NCI-H2196 treated with DMSO at 0.1 percent for 48 hours (cell line): ENCODE data around the gene ZNF37A.
"Not testable (repeated sequence)": the region's sequence is repeated elsewhere in the genome, so short reads cannot be mapped to it uniquely, and the experiment has no call there.

Source experiments
- DNase-seq: peaks from one replicate; lab custom pipeline; 2025; ENCODE audit not compliant: unreplicated experiment; lab: John Stamatoyannopoulos, UW

Gene ZNF37A

DNA sequence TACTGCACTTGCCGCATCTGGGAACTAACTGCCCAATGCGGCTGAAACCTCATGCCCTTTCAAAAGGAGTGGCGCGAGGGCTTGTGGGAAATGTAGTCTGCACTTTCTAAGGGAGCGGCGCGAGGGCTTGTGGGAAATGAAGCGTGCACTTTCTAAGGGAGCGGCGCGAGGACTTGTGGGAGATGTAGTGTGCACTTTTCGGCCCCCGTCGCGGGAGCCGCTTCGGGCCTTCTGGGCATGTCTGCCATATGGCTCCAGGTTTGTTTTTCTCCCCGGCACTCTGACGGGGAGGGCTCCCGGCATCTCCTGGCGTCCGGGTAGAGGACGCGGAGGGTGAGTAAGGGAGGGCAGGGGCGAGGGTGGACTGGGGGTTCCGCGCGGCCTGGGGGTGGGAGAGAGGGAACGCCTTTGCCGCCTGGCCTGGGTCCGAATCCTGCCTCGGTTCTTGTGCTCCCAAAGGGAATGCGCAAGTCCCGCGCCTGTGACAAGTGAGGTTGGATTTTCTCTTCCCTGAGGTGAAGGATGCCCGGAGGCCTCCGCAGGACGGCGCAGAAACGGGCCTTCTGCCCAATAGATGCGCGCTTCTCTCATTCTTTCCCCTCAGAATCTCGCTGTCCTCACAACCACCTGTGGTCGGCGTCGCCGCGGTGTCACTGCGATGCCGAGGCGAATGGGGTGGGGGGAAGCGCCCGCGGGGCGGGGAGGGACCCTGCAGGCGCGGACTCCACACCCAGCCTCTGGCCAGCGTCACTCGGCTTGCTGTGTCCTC, at the start of gene ZNF37A:
Gene ZNF37A (plus strand): TSS at position 180 of the 769 bp plus-strand sequence. CDS start 2,281 bp downstream, outside the sequence.
- peak; percentile 34 for DNase-seq

- DNase-seq: no peak
Observed at GRCh38 chr10:38045129-38045528, 49.0 kb upstream of the ZNF37A start.

DNA sequence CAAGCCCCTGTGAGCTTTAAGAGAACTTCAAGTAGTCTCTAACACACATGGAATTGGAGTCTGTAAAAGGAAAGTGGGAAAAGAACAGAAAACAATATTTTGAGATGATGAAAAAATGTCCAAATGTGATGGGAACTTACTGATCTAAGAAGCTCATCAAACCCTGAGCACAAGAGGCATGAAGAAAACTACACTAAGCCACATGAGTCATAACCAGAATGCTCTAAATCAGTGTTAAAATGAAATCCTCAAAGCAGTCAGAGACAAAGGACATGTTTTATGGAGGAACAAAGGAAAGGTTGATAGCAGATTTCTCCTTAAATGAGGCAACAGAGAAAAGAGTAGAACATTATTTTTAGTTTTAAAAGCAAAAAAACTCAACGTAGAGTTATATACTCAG, 46.5 kb upstream of the ZNF37A start:
- no peak for DNase-seq

DNA sequence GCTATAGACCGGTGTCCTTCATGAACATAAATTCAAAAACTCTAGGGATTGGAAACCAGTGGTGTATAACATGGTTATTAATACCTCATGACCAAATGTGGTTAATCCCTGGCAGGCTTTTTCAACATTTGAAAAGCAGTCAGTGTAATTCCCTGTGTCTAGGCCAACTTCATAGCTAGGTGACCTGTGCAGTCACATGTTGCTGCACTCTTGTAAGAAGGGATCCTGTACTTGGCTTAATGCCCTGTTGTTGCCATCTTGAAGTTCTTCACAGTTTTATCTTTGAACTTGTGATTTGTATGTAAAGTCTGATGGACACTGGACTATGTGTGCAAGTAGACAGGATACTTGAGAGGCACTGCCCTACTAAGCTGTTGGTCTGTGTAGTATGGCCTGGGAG, 43.9 kb upstream of the ZNF37A start:
- DNase-seq: no peak

DNA sequence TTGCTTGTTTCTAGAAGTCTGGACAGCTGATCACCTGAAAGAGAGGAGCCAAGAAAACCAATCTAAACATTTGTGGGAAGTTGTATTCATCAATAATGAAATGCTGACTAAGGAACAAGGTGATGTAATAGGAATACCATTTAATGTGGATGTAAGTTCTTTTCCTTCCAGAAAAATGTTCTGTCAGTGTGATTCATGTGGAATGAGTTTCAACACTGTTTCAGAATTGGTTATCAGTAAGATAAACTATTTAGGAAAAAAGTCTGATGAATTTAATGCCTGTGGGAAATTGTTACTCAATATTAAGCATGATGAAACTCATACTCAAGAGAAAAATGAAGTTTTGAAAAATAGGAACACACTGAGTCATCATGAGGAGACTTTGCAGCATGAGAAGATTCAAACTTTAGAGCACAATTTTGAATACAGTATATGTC, 39.8 kb upstream of the ZNF37A start:
- DNase-seq: no peak

DNA sequence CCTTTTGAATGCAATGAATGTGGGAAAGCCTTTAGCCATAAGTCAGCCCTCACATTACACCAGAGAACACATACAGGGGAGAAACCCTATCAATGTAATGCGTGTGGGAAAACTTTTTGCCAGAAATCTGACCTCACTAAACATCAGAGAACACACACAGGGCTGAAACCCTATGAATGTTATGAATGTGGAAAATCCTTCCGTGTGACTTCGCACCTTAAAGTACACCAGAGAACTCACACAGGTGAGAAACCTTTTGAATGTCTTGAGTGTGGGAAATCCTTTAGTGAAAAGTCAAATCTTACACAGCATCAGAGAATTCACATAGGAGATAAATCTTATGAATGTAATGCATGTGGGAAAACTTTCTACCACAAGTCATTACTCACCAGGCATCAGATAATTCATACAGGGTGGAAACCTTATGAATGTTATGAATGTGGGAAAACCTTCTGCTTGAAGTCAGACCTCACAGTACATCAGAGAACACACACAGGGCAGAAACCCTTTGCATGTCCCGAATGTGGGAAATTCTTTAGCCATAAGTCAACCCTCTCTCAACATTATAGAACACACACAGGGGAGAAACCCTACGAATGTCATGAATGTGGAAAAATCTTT, 38.8 kb upstream of the ZNF37A start:
- not testable (repeated sequence) for DNase-seq

- not testable (repeated sequence) for DNase-seq
Observed at GRCh38 chr10:38069663-38070062, 24.5 kb upstream of the ZNF37A start.

- no peak for DNase-seq
Observed at GRCh38 chr10:38070501-38070900, 23.6 kb upstream of the ZNF37A start.

DNA sequence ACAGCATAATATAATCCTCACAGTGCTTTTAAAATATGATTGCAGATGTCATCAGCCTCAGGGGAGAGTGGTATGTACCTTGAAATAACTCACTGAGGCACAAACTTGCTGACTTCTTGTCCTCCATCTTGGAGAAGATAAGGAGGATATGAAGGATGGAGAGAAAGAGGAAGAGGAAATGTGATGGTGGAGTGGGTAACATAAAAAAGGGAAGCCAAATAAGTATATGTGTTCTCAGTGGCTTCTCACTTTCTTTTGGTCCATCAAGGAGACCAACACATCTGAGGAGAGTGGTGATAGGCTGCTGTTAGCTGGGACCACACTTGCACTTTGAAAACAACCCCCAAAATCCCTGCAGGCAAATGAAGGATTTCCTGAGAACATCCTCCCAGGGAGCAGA, 21.6 kb upstream of the ZNF37A start:
- DNase-seq: no peak

GRCh38 chr10:38076687-38077086, 17.4 kb upstream of the ZNF37A start:
- DNase-seq: no peak

DNA sequence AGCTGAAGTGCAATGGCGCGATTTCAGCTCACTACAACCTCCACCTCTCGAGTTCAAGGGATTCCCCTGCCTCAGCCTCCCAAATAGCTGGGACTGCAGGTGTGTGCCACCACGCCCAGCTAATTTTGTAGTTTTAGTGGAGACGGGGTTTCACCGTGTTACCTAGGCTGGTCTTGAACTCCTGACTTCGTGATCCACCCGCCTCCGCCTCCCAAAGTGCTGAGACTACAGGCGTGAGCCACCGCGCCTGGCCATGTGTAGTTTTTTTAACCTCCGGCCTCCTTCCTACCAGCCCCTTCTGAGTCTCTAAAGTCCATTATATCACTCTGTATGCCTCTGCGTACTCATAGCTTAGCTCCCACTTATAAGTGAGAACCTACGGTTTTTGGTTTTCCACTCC, 819 bp upstream of the ZNF37A start:
- DNase-seq: not testable (repeated sequence)

- DNase-seq: no peak
Observed at GRCh38 chr10:38093816-38094157, 350 bp upstream of the ZNF37A start.

- DNase-seq: no peak
Observed at GRCh38 chr10:38094927-38095574, 914 bp downstream of the ZNF37A start.

- DNase-seq: no peak
Observed at GRCh38 chr10:38102880-38103279, 8.7 kb downstream of the ZNF37A start.

DNA sequence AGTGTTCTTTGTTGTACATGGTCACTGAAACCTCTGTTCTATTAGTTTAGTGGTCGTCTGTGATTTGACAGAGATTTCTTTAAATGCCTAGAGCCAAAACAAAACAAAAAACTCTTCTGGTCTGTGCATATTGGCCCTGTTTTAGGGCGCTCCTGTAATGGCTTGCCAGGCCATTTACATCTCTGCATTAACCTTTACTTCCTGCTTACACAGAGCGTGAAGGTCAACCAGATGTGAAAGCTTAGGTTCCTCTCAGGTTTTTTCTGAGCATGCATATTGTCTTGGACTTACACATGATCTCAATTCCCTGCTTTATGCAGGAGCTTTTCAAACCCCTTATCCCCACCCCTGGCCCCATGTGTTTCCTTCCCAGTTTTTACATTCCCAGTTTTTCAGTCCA, 9.6 kb downstream of the ZNF37A start:
- DNase-seq: no peak

DNA sequence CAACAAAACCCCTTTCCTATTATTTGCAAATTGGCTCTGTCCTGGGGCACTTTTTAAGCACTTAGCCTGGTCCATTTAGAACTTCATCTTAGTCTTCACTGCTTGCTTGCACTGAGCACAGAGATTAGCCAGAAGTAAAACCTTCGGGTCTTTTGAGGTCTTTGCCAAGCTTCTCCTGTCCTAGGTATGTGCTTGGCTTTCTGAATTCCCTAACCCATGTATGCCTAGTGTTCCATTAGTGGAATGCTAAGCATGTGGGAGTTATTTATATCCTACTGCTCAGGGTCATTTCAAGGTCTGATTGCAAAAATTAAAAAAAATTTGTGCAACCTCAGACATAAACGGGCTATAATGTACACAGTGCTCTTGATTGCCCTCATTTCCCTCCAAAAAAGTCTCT, 18.0 kb downstream of the ZNF37A start:
- DNase-seq: no peak

DNA sequence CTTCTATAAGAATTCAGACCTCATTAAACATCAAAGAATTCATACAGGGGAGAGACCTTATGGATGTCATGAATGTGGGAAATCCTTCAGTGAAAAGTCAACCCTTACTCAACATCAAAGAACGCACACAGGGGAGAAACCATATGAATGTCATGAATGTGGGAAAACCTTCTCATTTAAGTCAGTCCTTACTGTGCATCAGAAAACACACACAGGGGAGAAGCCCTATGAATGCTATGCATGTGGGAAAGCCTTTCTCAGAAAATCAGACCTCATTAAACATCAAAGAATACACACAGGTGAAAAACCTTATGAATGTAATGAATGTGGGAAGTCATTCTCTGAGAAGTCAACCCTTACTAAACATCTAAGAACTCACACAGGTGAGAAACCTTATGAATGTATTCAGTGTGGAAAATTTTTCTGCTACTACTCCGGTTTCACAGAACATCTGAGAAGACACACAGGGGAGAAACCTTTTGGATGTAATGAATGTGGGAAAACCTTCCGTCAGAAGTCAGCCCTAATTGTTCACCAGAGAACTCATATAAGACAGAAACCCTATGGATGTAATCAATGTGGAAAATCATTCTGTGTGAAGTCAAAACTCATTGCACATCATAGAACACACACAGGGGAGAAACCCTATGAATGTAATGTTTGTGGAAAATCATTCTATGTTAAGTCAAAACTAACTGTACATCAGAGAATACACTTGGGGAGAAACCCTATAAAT, 24.1 kb downstream of the ZNF37A start:
- no peak for DNase-seq

DNA sequence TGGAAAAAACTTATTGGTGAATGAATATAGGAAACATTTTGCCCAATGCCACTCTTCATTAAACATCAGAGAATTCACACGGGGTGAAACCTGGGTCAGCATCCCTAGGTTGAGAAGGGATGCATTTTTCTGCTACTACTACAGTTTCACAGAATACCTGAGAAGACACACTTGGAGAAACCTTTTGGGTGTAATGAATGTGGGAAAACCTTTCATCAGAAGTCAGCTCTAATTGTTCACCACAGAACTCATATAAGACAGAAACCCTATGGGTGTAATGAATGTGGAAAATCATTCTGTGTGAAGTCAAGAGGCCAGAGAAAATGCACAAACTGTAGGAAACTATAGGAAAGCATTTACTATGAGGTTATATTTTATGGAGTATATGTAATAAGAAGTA, 24.9 kb downstream of the ZNF37A start:
- DNase-seq: no peak

- DNase-seq: no peak
Observed at GRCh38 chr10:38127812-38128211, 33.7 kb downstream of the ZNF37A start.

DNA sequence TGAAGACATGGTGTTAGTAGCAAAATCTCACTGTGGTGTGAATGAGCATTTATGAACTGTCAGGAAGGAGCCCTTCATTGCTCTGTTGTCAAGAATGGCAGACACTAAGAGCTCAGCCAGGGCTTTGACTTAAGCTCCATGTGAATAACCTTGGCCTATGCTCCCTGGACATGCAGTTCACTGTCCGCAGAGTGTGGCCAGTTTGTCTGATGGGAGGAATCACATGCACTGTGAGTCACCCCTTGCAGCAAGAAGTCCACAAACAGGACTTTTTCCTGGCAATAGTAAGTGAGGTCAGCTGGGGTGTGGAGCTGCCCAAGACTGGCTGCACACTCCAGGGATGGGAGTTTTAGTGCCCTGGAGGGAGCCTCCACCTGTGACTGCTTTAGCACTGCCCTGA, 49.5 kb downstream of the ZNF37A start:
- DNase-seq: no peak

DNA sequence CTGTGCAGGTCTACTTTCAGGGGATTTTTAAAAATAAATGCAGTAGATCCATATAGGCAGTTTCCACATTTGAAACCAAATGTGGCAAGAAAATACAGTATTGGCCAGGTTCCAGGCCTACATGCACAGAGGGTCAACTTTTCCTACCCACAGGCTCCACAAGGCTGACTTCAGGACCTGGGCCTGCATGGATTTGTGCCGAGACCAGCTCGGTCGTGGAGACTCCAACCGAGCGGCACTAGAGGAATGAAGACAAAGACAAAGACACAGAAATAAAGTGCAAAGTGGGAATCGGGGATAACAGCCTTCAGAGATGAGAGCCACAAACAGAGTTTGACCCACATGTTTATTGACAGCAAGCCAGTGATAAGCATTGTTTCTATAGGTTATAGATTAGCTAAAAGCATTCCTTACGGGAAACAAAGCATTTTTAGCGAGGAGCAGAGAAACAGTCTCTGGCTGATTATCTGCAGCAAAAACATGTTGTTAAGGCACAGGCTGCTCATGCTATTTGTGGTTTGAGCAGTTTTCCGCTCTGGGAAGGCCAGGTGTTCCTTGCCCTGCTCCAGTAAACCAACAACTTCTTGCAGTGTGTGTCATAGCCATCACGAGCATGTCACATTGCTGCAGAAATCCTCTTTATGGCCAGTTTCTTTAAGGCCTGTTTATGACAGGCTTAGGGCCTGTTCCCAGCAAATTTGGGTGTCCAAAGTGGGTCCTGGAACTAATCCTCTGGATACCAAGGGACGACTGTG, 52.6 kb downstream of the ZNF37A start:
- DNase-seq: no peak
